ENCODE measurements around the gene GADD45G.

DNA sequence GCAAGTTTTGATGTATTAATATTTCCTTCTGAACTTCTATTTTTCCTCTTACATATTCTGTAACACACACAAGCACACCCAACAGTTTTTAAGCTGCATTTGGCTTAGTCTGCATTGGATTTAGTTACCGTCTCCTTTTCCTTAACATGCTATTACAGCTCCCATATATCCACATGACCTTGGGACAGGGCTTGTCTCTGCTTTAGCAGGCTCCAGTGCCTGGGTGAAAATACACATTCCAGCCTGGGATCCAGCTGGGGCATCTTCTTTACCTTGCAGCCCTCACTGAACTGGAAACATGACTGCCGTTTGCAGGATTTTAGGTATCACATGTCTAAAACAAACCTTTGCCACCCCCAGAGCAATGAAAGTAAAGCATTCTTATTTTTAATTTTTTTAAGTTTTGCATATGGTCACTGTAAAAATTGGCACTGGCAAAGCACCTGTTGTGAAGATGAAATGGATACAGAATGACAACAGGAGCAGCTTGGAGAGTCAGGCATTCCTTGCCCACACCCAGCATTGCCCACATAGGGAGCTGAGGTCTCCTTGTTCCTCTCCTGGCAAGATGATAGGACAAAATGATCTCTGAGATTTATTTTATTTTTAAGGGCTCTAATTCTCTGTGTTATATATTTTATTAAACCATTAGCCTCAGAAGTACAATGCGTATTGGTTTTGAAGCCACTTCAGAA lies 4.0 kb downstream of the GADD45G start:
- TF ChIP-seq, protein P1, sequence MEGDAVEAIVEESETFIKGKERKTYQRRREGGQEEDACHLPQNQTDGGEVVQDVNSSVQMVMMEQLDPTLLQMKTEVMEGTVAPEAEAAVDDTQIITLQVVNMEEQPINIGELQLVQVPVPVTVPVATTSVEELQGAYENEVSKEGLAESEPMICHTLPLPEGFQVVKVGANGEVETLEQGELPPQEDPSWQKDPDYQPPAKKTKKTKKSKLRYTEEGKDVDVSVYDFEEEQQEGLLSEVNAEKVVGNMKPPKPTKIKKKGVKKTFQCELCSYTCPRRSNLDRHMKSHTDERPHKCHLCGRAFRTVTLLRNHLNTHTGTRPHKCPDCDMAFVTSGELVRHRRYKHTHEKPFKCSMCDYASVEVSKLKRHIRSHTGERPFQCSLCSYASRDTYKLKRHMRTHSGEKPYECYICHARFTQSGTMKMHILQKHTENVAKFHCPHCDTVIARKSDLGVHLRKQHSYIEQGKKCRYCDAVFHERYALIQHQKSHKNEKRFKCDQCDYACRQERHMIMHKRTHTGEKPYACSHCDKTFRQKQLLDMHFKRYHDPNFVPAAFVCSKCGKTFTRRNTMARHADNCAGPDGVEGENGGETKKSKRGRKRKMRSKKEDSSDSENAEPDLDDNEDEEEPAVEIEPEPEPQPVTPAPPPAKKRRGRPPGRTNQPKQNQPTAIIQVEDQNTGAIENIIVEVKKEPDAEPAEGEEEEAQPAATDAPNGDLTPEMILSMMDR (conservative IDR thresholded peaks at IDR 0.05; ENCODE audit: low read depth, low read length), result no peak
- TF ChIP-seq, protein P2, sequence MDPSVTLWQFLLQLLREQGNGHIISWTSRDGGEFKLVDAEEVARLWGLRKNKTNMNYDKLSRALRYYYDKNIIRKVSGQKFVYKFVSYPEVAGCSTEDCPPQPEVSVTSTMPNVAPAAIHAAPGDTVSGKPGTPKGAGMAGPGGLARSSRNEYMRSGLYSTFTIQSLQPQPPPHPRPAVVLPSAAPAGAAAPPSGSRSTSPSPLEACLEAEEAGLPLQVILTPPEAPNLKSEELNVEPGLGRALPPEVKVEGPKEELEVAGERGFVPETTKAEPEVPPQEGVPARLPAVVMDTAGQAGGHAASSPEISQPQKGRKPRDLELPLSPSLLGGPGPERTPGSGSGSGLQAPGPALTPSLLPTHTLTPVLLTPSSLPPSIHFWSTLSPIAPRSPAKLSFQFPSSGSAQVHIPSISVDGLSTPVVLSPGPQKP (IDR thresholded peaks at IDR 0.05; ENCODE audit: borderline replicate concordance, low read depth, low read length), result no peak
- no peak for TF ChIP-seq BHLHE40 (IDR thresholded peaks at IDR 0.05; ENCODE audit: low read depth, low read length)
- TF ChIP-seq, protein P3, sequence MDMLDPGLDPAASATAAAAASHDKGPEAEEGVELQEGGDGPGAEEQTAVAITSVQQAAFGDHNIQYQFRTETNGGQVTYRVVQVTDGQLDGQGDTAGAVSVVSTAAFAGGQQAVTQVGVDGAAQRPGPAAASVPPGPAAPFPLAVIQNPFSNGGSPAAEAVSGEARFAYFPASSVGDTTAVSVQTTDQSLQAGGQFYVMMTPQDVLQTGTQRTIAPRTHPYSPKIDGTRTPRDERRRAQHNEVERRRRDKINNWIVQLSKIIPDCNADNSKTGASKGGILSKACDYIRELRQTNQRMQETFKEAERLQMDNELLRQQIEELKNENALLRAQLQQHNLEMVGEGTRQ (IDR thresholded peaks at IDR 0.05; ENCODE audit: low read depth, low read length), result no peak
- TF ChIP-seq POLR2A (IDR thresholded peaks at IDR 0.05; ENCODE audit: low read depth, low read length), result no peak
- no peak for TF ChIP-seq MAFK (IDR thresholded peaks at IDR 0.05; ENCODE audit: low read depth, low read length)
- no peak for TF ChIP-seq MXI1 (IDR thresholded peaks at IDR 0.05; ENCODE audit: borderline replicate concordance, low read depth, low read length)
- TF ChIP-seq FOS (IDR thresholded peaks at IDR 0.05; ENCODE audit: low read depth, low read length), result no peak
- TF ChIP-seq CHD1 (IDR thresholded peaks at IDR 0.05; ENCODE audit: low read depth, low read length), result no peak
